ENCODE measurements around the gene EIF2S3.

GRCh38 chrX:24027985-24028384 lies 26.8 kb upstream of the EIF2S3 start:
- TF ChIP-seq POLR2A (IDR thresholded peaks at IDR 0.05) (no peak), CTCF (IDR thresholded peaks at IDR 0.05) (no peak)

Data from Peyer's patch (tissue), 4 donors.